Activated CD8-positive, alpha-beta T cell treated with anti-CD3 and anti-CD28 coated beads, Interleukin-2, amount 10 ng/mL, durations not matched to agents 7 days and 5 days (primary cell): Measurements from ENCODE around the gene DPH1. TPM values are rescaled to one million over a fixed set of nuclear protein-coding genes. Genes with fewer than 3 reads are reported as not detected.

ENCODE experiments used
- ATAC-seq: fragments of 150-1000 bp; cut with Tn5 transposase; one replicate; pipeline ENCODE4 v1.10.0; 2021; ENCODE audit warnings: moderate library complexity
- CTCF ChIA-PET: fragments of 350-600 bp; sonication (Branson Sonifier 250); formaldehyde crosslinking; loops from one replicate; lab custom pipeline; 2021; ENCODE audit warnings: antibody characterized with exemption; lab: Charles Lee
- POLR2A ChIA-PET: fragments of 350-600 bp; sonication (Branson Sonifier 250); formaldehyde crosslinking; loops from one replicate; lab custom pipeline; 2021; ENCODE audit warnings: antibody characterized with exemption; lab: Charles Lee
- DNase-seq: peaks from one replicate; pipeline ENCODE4 v3.0.0-alpha.2; 2020
- H3K27ac Mint-ChIP-seq: one replicate; pipeline ENCODE4 v1.8.0; 2021; ENCODE audit warnings: mild to moderate bottlenecking, mixed read lengths
- H3K27me3 Mint-ChIP-seq: one replicate; pipeline ENCODE4 v1.8.0; 2021; ENCODE audit warnings: low read depth, mixed read lengths
- H3K36me3 Mint-ChIP-seq: one replicate; pipeline ENCODE4 v1.8.0; 2021; ENCODE audit warnings: low read depth, mixed read lengths
- H3K4me1 Mint-ChIP-seq: one replicate; pipeline ENCODE4 v1.8.0; 2021; ENCODE audit warnings: low read depth, mixed read lengths
- H3K4me3 Mint-ChIP-seq: one replicate; pipeline ENCODE4 v1.8.0; 2021; ENCODE audit warnings: mild to moderate bottlenecking, mixed read lengths
- H3K9me3 Mint-ChIP-seq: one replicate; pipeline ENCODE4 v1.8.0; 2022; ENCODE audit warnings: mixed read lengths; ENCODE audit not compliant: insufficient read depth
- total RNA-seq, 2 experiments: library from RNA; stranded (reverse); gene quantifications; one replicate each; pipeline ENCODE4 v1.2.3, GENCODE V29; 2021

Gene DPH1
- total RNA-seq, 2 experiments from 2014 or later, result 24.6 to 24.7 TPM

DNA sequence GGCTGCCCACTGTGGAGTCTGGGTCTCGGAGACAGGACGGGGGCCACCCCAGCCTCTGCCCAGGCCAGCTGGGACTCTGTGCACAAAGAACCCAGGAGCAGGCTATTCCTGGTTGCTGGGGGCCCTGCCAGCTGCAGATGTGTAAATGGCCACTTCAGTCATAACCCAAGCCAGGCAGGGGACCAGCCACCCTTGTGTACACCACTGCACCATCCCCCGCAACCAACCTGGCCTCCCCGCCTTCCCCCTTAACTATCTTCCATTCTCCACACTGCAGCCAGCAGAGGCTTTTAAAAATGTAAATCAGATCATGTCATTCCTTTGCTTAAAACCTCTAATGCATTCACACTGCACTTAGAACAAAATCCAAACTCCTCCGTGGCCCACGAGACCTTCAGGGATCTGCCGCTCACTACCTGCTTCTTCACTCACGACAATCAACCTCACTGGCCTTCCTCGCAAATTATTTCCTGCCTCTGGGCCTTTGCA is 33.1 kb upstream of the DPH1 start:
- peaks cover 33% of the 10 kb centered on the region for H3K27me3 Mint-ChIP-seq
- DNase-seq (no peak), ATAC-seq (no peak)
- no peaks in the 10 kb centered on the region for H3K9me3 Mint-ChIP-seq
- H3K36me3 Mint-ChIP-seq, result no peaks in the 10 kb centered on the region
- H3K27ac Mint-ChIP-seq, result no peak overlapping the region
- peaks cover 3% of the 10 kb centered on the region for H3K4me1 Mint-ChIP-seq
- no peak overlapping the region for H3K4me3 Mint-ChIP-seq
- CTCF ChIA-PET, result no interaction called here
- POLR2A ChIA-PET, result no interaction called here

DNA sequence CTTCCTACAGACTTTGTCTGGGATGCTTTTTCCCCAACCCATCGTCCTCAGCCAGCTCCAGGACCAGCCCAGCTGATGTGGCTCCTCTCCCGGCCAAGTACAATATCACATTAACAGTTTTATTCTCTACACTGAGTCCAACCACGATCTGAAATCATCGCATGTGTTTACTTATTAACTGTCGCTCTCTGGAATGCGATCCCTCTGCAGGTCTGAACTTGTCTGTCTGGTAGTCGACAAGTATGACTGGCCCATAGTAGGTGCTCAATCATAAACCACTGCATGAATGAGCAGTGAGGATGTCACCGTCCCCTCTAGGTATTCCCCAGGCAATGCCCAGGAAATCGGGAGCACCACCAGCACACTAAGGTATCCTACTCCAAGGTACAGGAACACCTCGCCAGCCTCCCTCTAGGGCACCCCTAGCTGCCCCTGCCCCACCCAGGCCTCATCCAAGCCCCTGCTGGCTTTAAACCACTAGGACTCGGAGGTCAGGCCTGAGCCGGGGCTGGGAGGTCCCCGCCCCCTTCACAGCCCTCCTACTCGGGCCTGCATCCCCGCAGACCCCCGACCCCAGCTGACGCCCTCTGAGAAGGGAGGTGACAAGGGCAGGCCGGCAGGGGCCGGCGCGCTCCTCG is 32.5 kb upstream of the DPH1 start:
- ChIA-PET CTCF (no interaction called here), POLR2A (no interaction called here)
- Mint-ChIP-seq H3K27me3 (peaks cover 33% of the 10 kb centered on the region), H3K4me3 (no peak overlapping the region), H3K36me3 (no peaks in the 10 kb centered on the region), H3K9me3 (no peaks in the 10 kb centered on the region), H3K4me1 (peaks cover 3% of the 10 kb centered on the region), H3K27ac (no peak overlapping the region)
- ATAC-seq (no peak), DNase-seq (no peak)

DNA sequence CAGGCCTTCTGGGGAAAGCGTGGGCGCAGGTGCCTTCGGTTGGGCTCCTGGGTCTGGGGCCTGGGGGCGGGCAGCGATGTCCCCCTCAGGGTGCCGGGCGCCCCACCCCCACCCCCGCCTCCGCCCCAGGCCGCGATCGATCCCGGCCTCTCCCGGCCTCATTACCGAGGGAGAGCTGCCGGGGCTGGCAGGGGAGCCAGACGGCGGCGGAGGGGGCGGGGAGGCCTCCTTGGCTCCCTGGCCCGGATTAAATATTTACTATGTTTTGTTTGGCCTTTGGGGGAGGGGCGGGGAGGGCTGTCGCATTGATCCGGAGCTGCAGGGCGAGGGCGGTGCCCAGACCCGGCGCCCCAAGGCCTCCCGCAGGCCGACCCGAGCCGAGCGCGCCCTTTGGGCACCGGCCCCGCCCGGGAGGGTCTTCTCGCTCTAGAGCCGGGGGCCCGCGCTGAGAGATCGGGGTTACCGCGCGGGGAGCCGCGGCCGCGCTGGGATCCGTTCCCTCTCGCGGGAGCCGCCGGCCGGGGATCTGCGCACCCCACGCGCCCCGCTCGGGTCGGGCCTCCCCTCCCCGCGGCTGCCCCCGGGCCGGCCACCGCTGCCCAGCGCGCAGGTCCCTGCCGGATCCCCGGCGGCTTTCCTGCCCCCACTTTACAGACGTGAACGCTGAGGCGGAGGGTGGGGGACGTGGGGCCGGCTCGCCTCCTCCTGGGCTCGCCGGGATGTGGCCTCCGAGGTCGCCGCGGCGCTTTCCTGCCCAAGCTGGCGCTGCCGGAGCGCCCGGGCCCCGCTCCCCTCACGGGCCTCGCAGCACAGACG is 31.8 kb upstream of the DPH1 start:
- ATAC-seq, result peak; percentile 59
- H3K9me3 Mint-ChIP-seq, result no peaks in the 10 kb centered on the region
- peaks cover 3% of the 10 kb centered on the region for H3K4me1 Mint-ChIP-seq
- H3K4me3 Mint-ChIP-seq, result no peak overlapping the region
- H3K27ac Mint-ChIP-seq, result no peak overlapping the region
- peaks cover 33% of the 10 kb centered on the region for H3K27me3 Mint-ChIP-seq
- H3K36me3 Mint-ChIP-seq, result no peaks in the 10 kb centered on the region
- POLR2A ChIA-PET, result no interaction called here
- DNase-seq, result peak; percentile 29
- CTCF ChIA-PET, result no interaction called here

DNA sequence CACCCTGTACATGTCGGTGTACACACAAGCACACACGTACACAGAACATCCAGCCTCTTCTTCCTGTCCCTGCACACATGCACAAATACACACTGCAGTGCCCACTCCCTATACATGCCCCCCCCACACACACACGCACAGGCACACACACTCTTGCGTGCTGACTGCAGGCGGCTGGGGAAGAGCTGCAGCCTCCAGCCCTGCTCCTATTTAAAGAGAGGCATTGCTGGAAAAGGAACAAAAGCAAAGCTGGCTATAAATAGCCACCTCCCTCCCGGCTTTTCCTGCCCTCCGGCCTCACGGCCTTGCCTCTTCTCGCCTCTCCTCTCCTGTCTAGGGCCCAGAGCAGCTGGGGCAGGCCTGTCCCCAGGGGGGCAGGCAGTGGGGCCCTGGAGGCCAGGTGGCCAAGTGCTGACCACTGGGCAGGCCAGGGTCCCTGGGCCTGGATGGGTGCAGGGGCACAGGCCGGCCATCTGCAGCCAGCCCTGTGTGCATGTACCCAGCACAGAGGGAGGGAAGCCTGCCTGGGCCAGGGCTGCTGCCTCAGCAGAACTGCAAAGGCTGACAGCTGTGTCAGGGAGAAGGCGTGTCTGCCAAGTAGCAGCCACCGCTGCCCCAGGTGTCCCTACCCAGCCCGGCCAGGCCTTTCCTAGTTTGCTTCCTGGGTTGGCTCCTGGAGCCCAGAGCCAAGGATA is 30.2 kb upstream of the DPH1 start:
- H3K27ac Mint-ChIP-seq, result no peak overlapping the region
- DNase-seq (no peak), ATAC-seq (no peak)
- no peak overlapping the region for H3K4me3 Mint-ChIP-seq
- H3K27me3 Mint-ChIP-seq, result peaks cover 31% of the 10 kb centered on the region
- POLR2A ChIA-PET, result no interaction called here
- CTCF ChIA-PET, result no interaction called here
- no peaks in the 10 kb centered on the region for H3K9me3 Mint-ChIP-seq
- peaks cover 3% of the 10 kb centered on the region for H3K4me1 Mint-ChIP-seq
- no peaks in the 10 kb centered on the region for H3K36me3 Mint-ChIP-seq

DNA sequence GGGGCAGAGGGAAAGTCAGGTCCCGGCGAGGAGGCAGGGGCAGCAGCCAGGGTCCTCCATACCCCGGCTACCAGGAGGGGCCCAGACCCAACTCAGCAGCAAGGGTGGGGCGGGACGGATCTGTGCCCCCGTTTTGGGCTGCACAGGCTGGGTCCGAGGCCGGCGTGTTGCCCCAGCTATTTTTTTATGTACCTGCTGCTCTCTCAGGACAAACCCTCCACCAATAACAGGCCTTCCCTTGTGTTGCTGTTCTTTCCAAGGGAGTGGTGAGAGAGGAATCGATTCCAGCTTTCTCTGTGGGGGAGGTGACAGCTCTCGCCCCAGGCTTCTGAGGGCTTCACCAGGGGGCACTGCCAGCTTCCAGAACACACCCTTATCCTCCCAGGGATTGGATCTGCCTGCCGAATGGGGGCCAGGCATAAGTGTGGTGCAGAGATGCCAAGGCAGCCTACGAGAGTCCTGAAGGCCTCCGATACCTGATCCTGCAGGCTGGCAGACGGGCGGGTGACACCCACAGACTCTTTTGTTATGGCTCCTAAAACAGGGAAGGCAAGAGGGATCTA is 27.1 kb upstream of the DPH1 start:
- CTCF ChIA-PET, result no interaction called here
- no peak for DNase-seq
- no peaks in the 10 kb centered on the region for H3K9me3 Mint-ChIP-seq
- POLR2A ChIA-PET, result no interaction called here
- H3K27me3 Mint-ChIP-seq, result peaks cover 10% of the 10 kb centered on the region
- H3K27ac Mint-ChIP-seq, result no peak overlapping the region
- no peak overlapping the region for H3K4me3 Mint-ChIP-seq
- H3K36me3 Mint-ChIP-seq, result no peaks in the 10 kb centered on the region
- ATAC-seq, result no peak
- H3K4me1 Mint-ChIP-seq, result peaks cover 3% of the 10 kb centered on the region

DNA sequence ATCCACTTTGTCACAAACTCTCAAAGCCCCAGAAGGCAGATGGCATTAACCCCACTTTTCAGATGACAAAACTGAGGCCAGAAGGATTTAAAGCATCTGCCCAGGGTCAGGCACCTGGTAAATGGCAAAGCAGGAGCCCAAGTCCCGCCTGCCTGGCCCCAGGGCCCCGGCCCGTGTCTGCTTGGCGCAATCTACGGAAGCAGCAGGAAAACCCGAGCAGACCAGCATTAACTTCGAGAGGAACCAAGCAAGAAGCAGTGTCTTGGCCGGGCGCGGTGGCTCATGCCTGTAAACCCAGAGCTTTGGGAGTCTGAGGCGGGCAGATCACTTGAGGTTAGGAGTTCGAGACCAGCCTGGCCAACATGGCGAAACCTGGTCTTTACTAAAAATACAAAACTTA is 26.4 kb upstream of the DPH1 start:
- POLR2A ChIA-PET, result no interaction called here
- DNase-seq (no peak), ATAC-seq (no peak)
- H3K9me3 Mint-ChIP-seq, result no peaks in the 10 kb centered on the region
- H3K4me3 Mint-ChIP-seq, result no peak overlapping the region
- no peaks in the 10 kb centered on the region for H3K36me3 Mint-ChIP-seq
- H3K4me1 Mint-ChIP-seq, result peaks cover 3% of the 10 kb centered on the region
- peaks cover 10% of the 10 kb centered on the region for H3K27me3 Mint-ChIP-seq
- no peak overlapping the region for H3K27ac Mint-ChIP-seq
- CTCF ChIA-PET, result no interaction called here

DNA sequence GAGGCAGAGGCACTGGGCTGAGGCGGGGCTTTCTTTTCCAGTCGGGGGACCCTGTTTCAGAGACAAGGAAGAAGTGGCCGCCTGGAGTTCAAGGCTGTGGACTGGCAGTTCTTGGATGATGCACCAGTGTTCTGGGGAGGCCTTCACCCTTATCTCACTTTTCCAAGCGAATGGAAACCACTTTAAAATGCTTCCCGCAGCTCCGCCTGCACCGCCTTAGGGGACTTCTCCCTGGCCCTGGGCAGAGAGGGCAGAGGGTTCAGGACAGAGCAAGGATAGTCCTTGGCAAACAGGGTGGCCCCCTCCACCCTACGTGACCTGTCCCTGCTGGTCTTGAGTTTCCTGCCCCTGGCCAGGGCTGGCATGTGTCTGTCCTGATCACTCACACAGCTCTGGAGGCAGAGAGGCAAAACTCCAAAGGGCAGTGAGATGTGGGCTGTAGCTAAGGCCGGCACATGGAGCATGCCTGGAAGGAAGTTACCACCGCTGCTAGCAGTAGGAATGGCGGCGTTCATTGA is 25.5 kb upstream of the DPH1 start:
- Mint-ChIP-seq H3K27ac (no peak overlapping the region), H3K9me3 (no peaks in the 10 kb centered on the region), H3K4me3 (no peak overlapping the region), H3K4me1 (no peaks in the 10 kb centered on the region), H3K36me3 (no peaks in the 10 kb centered on the region), H3K27me3 (peaks cover 3% of the 10 kb centered on the region)
- ChIA-PET CTCF (no interaction called here), POLR2A (no interaction called here)
- DNase-seq (no peak), ATAC-seq (no peak)

DNA sequence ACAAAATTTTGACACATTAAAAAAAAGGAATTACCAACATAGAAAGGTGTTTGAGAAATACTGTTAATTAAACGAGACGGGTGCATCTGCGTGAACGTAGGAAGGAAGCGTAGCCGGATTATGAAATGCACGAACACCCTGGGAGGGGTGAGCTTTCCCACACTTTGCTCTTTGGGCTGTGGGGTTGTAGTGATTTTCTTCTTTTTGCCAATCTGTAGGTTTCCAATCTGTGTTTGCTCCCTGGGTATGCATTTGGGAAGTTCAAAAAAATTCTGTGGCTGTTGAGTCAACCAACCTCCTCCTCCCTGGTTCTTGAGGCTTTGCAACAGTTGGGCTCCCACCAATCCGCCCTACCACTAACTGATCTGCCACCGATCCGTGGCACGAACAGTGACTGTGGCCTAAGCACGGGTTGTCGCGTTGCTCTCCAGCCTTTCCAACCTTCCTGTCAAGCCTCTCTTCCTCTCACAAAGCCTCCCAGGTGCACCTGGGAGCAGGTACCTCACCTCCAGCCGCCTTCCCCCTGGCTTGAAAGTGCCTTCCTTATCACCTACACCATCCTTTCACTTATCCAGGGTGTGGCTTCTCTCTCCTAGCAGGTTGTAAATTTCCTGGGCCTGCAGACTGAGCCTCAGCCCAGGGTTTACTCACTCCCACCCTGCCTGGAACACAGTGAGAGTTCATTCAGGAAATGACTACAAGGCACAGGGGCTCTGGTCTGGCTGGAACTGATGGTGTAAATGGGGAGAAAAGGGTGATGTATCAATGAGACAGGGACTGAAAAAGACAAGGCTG is 21.4 kb upstream of the DPH1 start:
- ChIA-PET POLR2A (no interaction called here), CTCF (no interaction called here)
- Mint-ChIP-seq H3K36me3 (no peaks in the 10 kb centered on the region), H3K27me3 (no peaks in the 10 kb centered on the region), H3K9me3 (no peaks in the 10 kb centered on the region), H3K27ac (no peak overlapping the region), H3K4me3 (no peak overlapping the region), H3K4me1 (no peaks in the 10 kb centered on the region)
- ATAC-seq (no peak), DNase-seq (no peak)

DNA sequence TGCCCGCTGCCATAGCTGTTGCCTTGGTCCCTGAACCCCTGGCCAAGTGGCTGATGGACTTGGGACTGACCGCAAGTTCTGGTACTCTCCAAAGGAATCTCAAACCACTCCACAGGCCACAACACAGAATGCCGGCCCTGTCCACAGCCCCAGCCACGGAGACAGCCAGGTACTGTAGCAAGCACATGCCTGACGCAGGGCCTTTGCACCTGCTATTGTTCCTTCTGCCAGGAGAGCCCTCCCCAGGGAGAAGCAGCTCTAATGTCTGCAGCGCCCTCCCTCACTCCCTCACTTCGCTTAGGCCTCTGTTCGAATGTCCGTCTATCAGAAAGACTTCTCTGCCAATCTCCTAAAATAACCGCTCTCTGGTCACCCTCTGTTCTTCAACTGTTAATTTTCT is 20.2 kb upstream of the DPH1 start:
- no peak for ATAC-seq
- Mint-ChIP-seq H3K36me3 (no peaks in the 10 kb centered on the region), H3K4me1 (no peaks in the 10 kb centered on the region), H3K27me3 (no peaks in the 10 kb centered on the region), H3K4me3 (no peak overlapping the region), H3K9me3 (peaks cover 6% of the 10 kb centered on the region), H3K27ac (no peak overlapping the region)
- no peak for DNase-seq
- ChIA-PET CTCF (no interaction called here), POLR2A (no interaction called here)

DNA sequence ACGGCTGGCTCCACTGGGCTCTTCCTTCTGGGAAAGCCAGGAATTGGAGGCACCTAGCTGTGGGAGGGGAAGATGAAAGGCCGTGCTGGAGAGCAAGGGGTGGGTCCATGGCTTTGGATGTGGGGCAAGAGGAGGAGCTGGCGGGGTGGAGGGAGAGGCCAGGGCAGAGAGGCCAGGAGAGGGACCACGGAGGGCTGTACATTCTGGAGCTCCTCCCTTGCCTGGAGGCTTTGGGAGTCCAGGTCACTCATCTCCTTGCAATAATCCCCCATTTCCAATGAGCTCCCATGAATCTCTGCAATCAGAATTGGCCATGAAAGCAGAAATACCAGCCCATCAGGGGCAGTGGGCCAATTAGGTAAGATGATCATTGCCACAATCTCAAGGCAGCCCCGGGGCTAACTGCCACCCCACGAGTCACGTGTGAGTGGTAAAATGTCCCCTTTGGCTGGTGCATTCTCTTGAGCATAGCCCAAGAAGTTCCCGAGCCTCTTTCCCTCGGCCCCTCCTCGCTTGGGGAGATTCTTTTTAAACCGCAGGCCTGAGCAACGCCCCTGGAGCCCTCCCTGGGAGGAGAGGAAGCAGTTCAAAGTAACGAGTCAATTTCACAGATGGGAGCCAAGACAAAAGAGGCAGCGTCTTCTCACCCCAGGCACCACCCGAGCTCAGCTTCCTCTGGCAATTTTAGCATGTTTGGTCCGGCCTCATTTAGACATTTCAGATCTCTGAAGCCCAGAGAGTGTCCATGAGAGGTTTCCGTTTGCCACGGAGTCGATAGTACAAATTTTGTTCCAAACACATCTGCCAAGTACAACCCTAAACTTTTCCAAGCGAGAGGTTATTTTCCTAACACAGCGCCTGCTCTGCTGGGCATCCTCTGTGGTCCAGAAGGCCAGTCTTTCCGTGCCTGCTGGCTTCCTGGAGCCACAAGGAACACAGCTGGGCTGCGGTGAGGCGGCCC is 18.3 kb upstream of the DPH1 start:
- H3K36me3 Mint-ChIP-seq, result no peaks in the 10 kb centered on the region

More for the DNA sequence above, 18.3 kb upstream of the DPH1 start:
- no peak for DNase-seq
- H3K27me3 Mint-ChIP-seq, result peaks cover 2% of the 10 kb centered on the region
- ATAC-seq, result no peak
- no peak overlapping the region for H3K4me3 Mint-ChIP-seq
- ChIA-PET POLR2A (interaction anchor here (0.5 kb wide), 1 partner anchor 313 kb away, joined by 3 read pairs; no protein-coding TSS in a partner anchor), CTCF (no interaction called here)
- peaks cover 6% of the 10 kb centered on the region for H3K9me3 Mint-ChIP-seq
- no peak overlapping the region for H3K27ac Mint-ChIP-seq
- no peaks in the 10 kb centered on the region for H3K4me1 Mint-ChIP-seq
